Measurements from ENCODE around the gene RELL1.
A peak's percentile ranks its signal among the peaks of the same experiment; 100 is the strongest.

The RELL1 gene

GRCh38 chr4:37648084-37648817 is 37.9 kb downstream of the RELL1 start:
- peak overlapping the region; percentile 43 to 82 (median 50) for H3K27ac Mint-ChIP-seq
- H3K4me1 Mint-ChIP-seq: peaks cover 59% of the 10 kb centered on the region
- H3K36me3 Mint-ChIP-seq (ENCODE audit: low read depth): peaks cover 25% of the 10 kb centered on the region
- H3K4me3 Mint-ChIP-seq: no peak overlapping the region
- H3K27me3 Mint-ChIP-seq (ENCODE audit: low read depth): no peaks in the 10 kb centered on the region
- TF ChIP-seq CTCF (IDR thresholded peaks at IDR 0.05; ENCODE audit: unreplicated experiment in 3 of 3): no peak
- H3K9me3 Mint-ChIP-seq: no peaks in the 10 kb centered on the region

GRCh38 chr4:37646247-37646646 is 39.9 kb downstream of the RELL1 start:
- H3K27ac Mint-ChIP-seq: no peak overlapping the region
- H3K4me3 Mint-ChIP-seq: no peak overlapping the region
- no peak for TF ChIP-seq CTCF (IDR thresholded peaks at IDR 0.05; ENCODE audit: unreplicated experiment in 3 of 3)
- no peaks in the 10 kb centered on the region for H3K27me3 Mint-ChIP-seq (ENCODE audit: low read depth)
- no peaks in the 10 kb centered on the region for H3K9me3 Mint-ChIP-seq
- peaks cover 52% of the 10 kb centered on the region for H3K4me1 Mint-ChIP-seq
- peaks cover 25% of the 10 kb centered on the region for H3K36me3 Mint-ChIP-seq (ENCODE audit: low read depth)

GRCh38 chr4:37645736-37646135 is 40.4 kb downstream of the RELL1 start:
- H3K27ac Mint-ChIP-seq: no peak overlapping the region
- TF ChIP-seq CTCF (IDR thresholded peaks at IDR 0.05; ENCODE audit: unreplicated experiment in 3 of 3): no peak
- peaks cover 25% of the 10 kb centered on the region for H3K36me3 Mint-ChIP-seq (ENCODE audit: low read depth)
- H3K9me3 Mint-ChIP-seq: no peaks in the 10 kb centered on the region
- peaks cover 47% of the 10 kb centered on the region for H3K4me1 Mint-ChIP-seq
- H3K4me3 Mint-ChIP-seq: no peak overlapping the region
- H3K27me3 Mint-ChIP-seq (ENCODE audit: low read depth): no peaks in the 10 kb centered on the region

- Mint-ChIP-seq H3K27ac (no peak overlapping the region), H3K4me1 (peaks cover 44% of the 10 kb centered on the region), H3K36me3 (ENCODE audit: low read depth) (peaks cover 25% of the 10 kb centered on the region), H3K4me3 (no peak overlapping the region), H3K9me3 (no peaks in the 10 kb centered on the region), H3K27me3 (ENCODE audit: low read depth) (no peaks in the 10 kb centered on the region)
- no peak for TF ChIP-seq CTCF (IDR thresholded peaks at IDR 0.05; ENCODE audit: unreplicated experiment in 3 of 3)
Observed at GRCh38 chr4:37644962-37645361, 41.2 kb downstream of the RELL1 start.

GRCh38 chr4:37641886-37642849 is 44.0 kb downstream of the RELL1 start:
- peaks cover 26% of the 10 kb centered on the region for H3K4me1 Mint-ChIP-seq
- no peak for TF ChIP-seq CTCF (IDR thresholded peaks at IDR 0.05; ENCODE audit: unreplicated experiment in 3 of 3)
- H3K4me3 Mint-ChIP-seq: no peak overlapping the region
- peaks cover 30% of the 10 kb centered on the region for H3K36me3 Mint-ChIP-seq (ENCODE audit: low read depth)
- H3K27me3 Mint-ChIP-seq (ENCODE audit: low read depth): peaks cover 3% of the 10 kb centered on the region
- no peak overlapping the region for H3K27ac Mint-ChIP-seq
- H3K9me3 Mint-ChIP-seq: no peaks in the 10 kb centered on the region

Measured in nephron (organoid).